Progenitor cell of endocrine pancreas (in vitro differentiated cells): ENCODE results near the gene GPRC5D. TPM values are rescaled to one million over a fixed set of nuclear protein-coding genes. Genes with fewer than 3 reads are reported as not detected.

Experiments
- DNase-seq: peaks from one replicate; pipeline ENCODE4 v3.0.0; 2021; ENCODE audit warnings: low spot score; ENCODE audit not compliant: unreplicated experiment
- H3K27ac Mint-ChIP-seq: 2 replicates; pipeline ENCODE4 v1.8.0; 2021; ENCODE audit warnings: mild to moderate bottlenecking, moderate library complexity, mixed read lengths
- H3K27me3 Mint-ChIP-seq: 2 replicates; pipeline ENCODE4 v1.8.0; 2021; ENCODE audit warnings: mixed read lengths
- H3K36me3 Mint-ChIP-seq: 2 replicates; pipeline ENCODE4 v1.8.0; 2022; ENCODE audit warnings: mixed read lengths; ENCODE audit not compliant: insufficient read depth
- H3K4me1 Mint-ChIP-seq: 2 replicates; pipeline ENCODE4 v1.8.0; 2021; ENCODE audit warnings: low read depth, mixed read lengths
- H3K4me3 Mint-ChIP-seq: 2 replicates; pipeline ENCODE4 v1.8.0; 2021; ENCODE audit warnings: low read depth, mild to moderate bottlenecking, moderate library complexity, mixed read lengths
- H3K9me3 Mint-ChIP-seq: 2 replicates; pipeline ENCODE4 v1.8.0; 2021; ENCODE audit warnings: low read depth, mixed read lengths
- total RNA-seq: library from RNA; stranded (reverse); gene quantifications from 2 replicates; pipeline ENCODE4 v1.2.1, GENCODE V29; 2021
- TF ChIP-seq, protein P1 (sequence below): fragments of 200-600 bp; sonication (generic); IDR thresholded peaks from one replicate; pipeline ENCODE4 v1.5.0; 2021; ENCODE audit warnings: antibody characterized with exemption, mild to moderate bottlenecking; ENCODE audit not compliant: unreplicated experiment

The GPRC5D gene
- total RNA-seq, 1 donor from 2014 or later, result not detected

- Mint-ChIP-seq H3K27me3 (peaks cover 17% of the 10 kb centered on the region), H3K4me3 (no peak overlapping the region), H3K4me1 (peaks cover 1% of the 10 kb centered on the region), H3K27ac (no peak overlapping the region), H3K36me3 (no peaks in the 10 kb centered on the region), H3K9me3 (no peaks in the 10 kb centered on the region)
- TF ChIP-seq, protein P1, sequence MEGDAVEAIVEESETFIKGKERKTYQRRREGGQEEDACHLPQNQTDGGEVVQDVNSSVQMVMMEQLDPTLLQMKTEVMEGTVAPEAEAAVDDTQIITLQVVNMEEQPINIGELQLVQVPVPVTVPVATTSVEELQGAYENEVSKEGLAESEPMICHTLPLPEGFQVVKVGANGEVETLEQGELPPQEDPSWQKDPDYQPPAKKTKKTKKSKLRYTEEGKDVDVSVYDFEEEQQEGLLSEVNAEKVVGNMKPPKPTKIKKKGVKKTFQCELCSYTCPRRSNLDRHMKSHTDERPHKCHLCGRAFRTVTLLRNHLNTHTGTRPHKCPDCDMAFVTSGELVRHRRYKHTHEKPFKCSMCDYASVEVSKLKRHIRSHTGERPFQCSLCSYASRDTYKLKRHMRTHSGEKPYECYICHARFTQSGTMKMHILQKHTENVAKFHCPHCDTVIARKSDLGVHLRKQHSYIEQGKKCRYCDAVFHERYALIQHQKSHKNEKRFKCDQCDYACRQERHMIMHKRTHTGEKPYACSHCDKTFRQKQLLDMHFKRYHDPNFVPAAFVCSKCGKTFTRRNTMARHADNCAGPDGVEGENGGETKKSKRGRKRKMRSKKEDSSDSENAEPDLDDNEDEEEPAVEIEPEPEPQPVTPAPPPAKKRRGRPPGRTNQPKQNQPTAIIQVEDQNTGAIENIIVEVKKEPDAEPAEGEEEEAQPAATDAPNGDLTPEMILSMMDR, result no peak
- DNase-seq, result no peak
Measured at GRCh38 chr12:12902036-12902435, 49.9 kb downstream of the GPRC5D start.

- Mint-ChIP-seq H3K9me3 (no peaks in the 10 kb centered on the region), H3K4me3 (no peak overlapping the region), H3K27ac (no peak overlapping the region), H3K36me3 (no peaks in the 10 kb centered on the region), H3K27me3 (peaks cover 17% of the 10 kb centered on the region), H3K4me1 (peaks cover 1% of the 10 kb centered on the region)
- no peak for DNase-seq
- TF ChIP-seq, protein P1, result no peak
Measured at GRCh38 chr12:12901158-12901791, 50.7 kb downstream of the GPRC5D start.

DNA sequence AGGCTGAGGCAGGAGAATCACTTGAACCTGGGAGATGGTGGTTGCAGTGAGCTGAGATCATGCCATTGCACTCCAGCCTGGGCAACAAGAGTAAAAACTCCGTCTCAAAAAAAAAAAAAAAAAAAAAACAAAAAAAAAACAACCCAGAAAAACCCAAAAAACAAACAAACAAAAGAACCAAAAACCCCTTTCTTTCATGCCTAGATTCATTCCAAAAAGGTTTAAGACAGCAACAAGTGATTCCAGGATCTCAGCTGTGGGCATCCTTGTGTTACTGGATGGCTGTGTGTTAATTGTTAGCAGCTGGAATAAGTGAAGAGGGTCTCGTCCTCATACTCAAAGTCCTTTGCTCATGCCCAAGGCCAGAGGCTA, 51.2 kb downstream of the GPRC5D start:
- H3K27me3 Mint-ChIP-seq, result peaks cover 16% of the 10 kb centered on the region
- H3K36me3 Mint-ChIP-seq, result no peaks in the 10 kb centered on the region
- DNase-seq, result no peak
- H3K4me3 Mint-ChIP-seq, result no peak overlapping the region
- TF ChIP-seq, protein P1, result no peak
- peaks cover 1% of the 10 kb centered on the region for H3K4me1 Mint-ChIP-seq
- H3K27ac Mint-ChIP-seq, result no peak overlapping the region
- no peaks in the 10 kb centered on the region for H3K9me3 Mint-ChIP-seq

- H3K4me1 Mint-ChIP-seq, result peaks cover 1% of the 10 kb centered on the region
- no peaks in the 10 kb centered on the region for H3K9me3 Mint-ChIP-seq
- no peak overlapping the region for H3K27ac Mint-ChIP-seq
- H3K27me3 Mint-ChIP-seq, result peaks cover 14% of the 10 kb centered on the region
- no peak overlapping the region for H3K4me3 Mint-ChIP-seq
- H3K36me3 Mint-ChIP-seq, result no peaks in the 10 kb centered on the region
- no peak for DNase-seq
- TF ChIP-seq, protein P1, result no peak
Measured at GRCh38 chr12:12899530-12900380, 52.2 kb downstream of the GPRC5D start.

GRCh38 chr12:12898911-12899511, 53.0 kb downstream of the GPRC5D start:
- H3K4me1 Mint-ChIP-seq, result no peaks in the 10 kb centered on the region
- TF ChIP-seq, protein P1, result no peak

More at GRCh38 chr12:12898911-12899511, 53.0 kb downstream of the GPRC5D start:
- Mint-ChIP-seq H3K36me3 (no peaks in the 10 kb centered on the region), H3K27me3 (peaks cover 16% of the 10 kb centered on the region), H3K9me3 (no peaks in the 10 kb centered on the region), H3K27ac (no peak overlapping the region), H3K4me3 (no peak overlapping the region)
- no peak for DNase-seq
